GM19025 (cell line): ENCODE results near the gene NCKIPSD.

ENCODE experiments used
- ATAC-seq: cut with Tn5 transposase; IDR thresholded peaks from one replicate; pipeline ENCODE4 v1.9.1; 2021; ENCODE audit warnings: mild to moderate bottlenecking, low read depth, moderate library complexity; ENCODE audit not compliant: unreplicated experiment

Gene NCKIPSD

DNA sequence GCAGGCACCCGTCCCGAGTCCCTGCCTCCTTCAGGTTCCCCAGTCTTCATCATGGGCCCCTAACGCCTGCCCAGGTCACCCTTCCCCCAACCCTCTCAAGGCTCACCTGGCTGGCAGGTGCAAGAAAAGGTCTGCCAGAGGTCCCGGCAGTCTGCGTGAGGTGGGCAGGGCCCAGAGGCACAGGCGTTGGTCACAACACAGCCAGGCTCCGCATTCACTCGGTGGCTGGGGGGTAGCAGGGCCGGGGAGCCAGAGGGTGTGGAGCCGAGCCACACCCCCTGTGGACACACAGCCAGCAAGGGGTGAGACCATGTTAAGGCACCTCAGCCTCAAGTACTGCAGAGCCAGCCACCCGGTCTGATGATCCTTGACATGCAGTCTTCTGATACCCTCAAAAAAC, 33.9 kb downstream of the NCKIPSD start:
- no peak for ATAC-seq

GRCh38 chr3:48650723-48651122, 35.0 kb downstream of the NCKIPSD start:
- ATAC-seq = no peak

- ATAC-seq = no peak
Measured at GRCh38 chr3:48648188-48648850, 37.4 kb downstream of the NCKIPSD start.

GRCh38 chr3:48647714-48648113, 38.0 kb downstream of the NCKIPSD start:
- no peak for ATAC-seq

DNA sequence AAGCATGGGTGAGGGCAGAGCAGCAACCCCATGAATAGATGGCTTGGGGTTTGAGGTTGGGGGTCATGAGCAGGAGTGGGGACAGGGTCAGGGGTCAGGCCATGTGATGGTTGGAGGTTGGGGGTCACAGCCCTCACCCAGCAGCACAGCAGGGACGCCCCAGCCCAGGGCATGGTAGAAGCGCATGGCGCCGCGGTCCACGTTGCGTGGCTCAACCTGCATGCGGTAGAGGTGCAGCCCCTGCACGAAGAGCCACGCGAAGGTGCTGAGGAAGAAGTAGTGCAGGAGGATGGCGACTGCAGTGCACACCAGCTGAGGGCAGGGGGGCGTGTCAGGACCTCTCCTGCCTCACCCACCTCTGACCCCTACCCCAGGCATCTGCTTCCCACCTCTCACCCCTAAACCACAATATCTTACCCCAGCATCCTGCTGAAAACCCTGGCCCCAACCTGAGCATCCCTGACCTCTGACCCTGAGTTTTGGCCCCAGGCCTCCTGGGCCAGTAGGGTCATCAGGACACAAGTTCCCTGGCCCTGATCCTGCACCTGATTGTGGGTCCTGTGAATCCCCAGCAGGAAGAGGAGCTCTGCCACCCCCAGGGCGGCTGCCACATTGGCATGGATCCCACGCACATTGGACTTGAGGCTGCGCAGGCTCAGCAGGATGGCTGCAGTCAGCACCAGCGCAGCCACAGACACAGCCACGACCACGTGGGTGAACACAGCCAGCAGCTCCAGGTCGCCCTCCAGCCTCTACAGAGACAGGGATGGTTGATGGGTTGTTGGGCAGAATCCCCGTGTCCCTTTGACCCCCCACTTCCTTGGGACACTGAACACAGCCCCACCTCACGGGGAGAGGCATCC, 40.6 kb downstream of the NCKIPSD start:
- ATAC-seq = no peak

GRCh38 chr3:48642605-48643004, 43.1 kb downstream of the NCKIPSD start:
- ATAC-seq = no peak

DNA sequence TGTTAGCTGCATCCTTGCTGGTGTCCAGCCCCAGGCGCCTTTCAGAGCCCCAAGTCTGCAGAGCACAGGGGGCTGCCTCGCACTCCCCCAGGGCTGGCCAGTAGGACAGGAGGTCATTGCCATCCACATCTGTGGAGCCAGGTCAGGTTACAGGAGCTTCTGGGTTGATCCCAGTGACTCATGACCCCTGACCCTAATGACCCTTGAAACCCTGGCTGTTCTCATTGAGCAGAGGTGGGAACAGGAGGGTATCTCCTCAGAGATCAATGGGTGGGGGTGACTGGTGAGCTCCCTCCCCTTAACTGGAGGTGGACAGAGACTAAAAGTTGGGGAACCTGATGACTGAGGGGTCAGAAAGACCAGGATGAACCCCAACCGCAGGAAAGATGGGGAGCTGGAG, 44.3 kb downstream of the NCKIPSD start:
- ATAC-seq = no peak

- ATAC-seq = no peak
Measured at GRCh38 chr3:48639944-48640606, 45.6 kb downstream of the NCKIPSD start.

GRCh38 chr3:48637305-48637704, 48.4 kb downstream of the NCKIPSD start:
- no peak for ATAC-seq

DNA sequence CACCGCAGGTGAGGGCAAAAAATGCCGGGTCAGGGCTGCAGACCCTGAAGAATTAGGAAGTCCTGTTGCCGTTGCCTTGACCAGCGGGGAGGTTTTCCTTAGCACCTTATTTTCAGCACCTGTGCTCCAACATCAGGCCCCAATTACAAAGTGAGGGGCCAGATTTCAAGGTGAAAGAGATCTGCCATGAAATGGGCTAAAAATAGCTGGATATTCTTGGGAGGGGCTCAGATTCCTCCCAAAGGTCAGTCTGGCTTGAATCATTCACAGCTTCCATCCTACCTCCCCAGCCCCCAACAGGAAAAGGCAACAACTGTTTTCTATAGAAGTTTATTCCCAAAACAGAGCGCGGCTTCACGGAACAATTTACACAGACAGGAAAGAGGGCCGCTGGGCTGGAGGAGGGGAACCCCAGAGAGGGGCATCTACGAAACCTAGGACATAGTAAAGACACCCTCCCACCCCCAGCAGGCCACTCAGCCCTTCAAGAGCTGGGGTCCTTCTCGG, 49.5 kb downstream of the NCKIPSD start:
- ATAC-seq = no peak

DNA sequence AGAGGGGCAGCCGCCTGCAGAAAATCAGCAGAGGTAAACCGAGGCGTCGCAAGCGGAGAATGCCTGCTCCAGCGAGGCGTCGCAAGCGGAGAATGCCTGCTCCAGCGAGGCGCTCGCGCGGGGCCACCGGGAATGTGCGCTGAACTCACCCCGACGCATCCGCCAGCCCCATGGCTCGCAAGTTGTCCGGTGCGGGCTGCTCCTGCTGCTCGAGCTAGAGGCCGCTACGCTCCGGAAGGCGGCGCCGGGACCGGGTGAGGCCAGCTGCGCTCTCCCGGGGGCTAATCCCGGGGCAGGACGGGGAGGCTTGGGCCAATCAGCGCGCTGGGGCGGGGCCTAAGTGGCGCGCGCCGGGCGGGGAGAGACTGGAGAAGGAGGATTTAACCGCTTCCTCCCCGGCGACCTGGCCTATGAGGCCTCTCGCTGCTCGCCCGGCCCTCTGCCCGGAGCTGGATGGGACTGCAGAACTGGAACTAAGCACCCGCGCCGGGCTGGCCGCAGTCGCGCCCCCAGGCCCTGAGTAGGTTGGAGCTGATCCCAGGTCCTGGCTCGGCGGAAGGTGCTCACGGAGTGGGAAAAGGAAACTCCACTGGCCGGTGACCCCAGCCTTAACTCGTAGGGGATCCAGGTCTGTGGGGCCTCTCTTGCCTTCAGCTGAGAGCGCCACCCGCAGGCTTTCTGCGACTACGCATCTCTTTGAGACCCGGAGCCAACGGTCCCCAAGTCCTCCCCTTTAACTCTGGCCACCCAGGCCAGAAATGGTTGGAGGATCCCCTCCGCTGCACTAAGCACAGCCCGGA, 50.3 kb downstream of the NCKIPSD start, which contains the start of gene SLC26A6:
Gene SLC26A6 (minus strand): TSS at position 240 of the 800 bp plus-strand sequence. CDS start 68 bp downstream, at position 172.
- ATAC-seq = peak; percentile 93

DNA sequence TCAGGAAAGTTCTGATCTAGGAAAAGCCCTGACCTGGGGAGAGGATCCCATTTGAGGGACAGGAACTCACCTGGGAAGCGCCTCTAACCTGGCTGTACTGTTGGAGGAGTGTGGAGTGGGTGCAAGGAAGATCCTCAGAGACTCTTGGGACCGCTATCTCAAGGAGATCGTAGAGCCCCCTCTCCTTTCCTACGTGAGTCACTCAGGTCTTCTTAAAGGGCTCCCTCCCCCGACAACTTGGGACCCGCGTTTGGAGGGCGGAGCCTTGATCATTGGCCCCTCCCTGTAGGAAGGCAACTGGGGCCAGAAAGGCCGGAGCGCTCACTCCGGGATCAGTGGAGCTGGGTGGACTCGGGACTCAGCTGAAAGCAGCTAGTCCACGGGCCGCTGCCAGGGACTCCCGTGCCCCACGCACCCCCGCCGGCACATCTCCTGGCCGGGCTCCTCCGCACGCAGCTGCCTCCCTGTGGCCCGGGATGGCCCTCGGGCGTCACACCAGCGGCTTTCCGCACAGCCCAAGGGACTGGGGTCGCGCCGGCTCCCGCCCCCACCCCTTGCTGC, 51.0 kb downstream of the NCKIPSD start:
- ATAC-seq = peak; percentile 5

GRCh38 chr3:48633743-48634142, 52.0 kb downstream of the NCKIPSD start:
- ATAC-seq = no peak

GRCh38 chr3:48633256-48633655, 52.5 kb downstream of the NCKIPSD start:
- no peak for ATAC-seq

DNA sequence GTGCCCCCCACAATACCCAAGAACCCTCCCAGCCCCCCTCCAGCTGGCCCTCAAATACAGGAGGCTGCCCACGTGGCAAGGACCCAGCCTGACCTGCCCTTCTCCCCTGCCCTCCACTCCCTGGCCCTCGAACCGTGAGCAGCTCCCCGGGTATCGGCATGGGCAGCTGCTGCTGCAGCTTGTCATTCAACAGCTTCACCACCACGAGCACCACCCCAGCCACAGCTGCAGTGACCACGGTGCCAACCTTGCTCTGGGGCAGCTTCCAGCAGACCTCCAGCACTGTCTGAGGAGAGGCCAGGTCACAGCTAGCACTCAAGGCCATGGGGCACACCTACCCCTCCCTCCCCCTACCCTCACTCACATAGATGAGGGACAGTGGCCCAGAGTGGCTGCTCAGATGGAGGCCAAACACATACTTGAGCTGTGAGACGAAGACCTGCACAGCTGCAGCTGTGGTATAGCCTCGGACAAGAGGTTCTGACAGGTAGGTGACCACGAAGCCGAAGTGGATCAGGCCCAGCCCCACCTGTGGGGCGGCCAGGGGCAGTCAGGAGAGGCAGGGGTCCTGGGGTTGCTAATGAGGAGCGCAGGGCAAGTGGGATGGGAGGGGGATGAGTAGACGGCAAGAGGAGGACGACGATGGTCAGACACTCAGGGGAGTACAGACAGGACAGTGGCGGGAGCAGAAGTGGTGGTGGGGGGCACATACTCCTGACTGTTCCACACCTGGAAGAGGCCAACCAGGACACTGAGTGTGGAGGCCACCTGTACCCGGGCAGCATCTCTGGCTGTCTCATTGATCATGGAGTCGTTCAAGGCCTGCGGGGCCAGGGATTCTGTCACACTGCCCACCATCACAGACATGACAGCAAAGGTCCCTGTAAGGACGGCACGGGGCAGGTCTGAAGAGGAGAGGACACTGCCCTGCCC, 53.9 kb downstream of the NCKIPSD start:
- ATAC-seq = no peak

- ATAC-seq = no peak
Measured at GRCh38 chr3:48630833-48631232, 54.9 kb downstream of the NCKIPSD start.

GRCh38 chr3:48630407-48630806, 55.3 kb downstream of the NCKIPSD start:
- ATAC-seq = no peak

DNA sequence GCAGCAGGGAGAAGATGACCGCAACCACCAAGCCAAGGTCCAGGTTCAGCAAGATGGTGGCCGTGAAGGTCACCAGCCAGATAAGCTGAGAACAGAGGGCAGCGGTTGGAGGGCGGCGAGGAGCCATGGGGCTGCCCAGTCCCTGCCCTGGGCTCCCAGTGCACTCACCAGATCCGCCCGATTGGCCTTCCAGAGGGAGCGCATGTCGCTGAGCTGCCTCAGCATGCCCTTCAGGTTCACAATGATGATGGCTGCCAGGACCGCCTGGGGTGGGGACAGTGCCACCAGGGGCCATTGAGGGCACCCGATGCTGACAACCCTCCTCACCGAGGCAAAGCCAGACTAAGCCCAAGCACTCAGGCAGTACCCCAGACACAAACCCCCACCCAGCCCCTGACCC, 55.8 kb downstream of the NCKIPSD start:
- no peak for ATAC-seq
